Endothelial cell of umbilical vein (primary cell): ENCODE data around the gene CLGN. TPM values are rescaled to one million over a fixed set of nuclear protein-coding genes. Genes with fewer than 3 reads are reported as not detected.

Source experiments
- BruUV-seq: library from RNA; stranded (reverse); fragments of 400-500 nt; replicated peaks from 2 replicates; lab custom pipeline; 2021; lab: Mats Ljungman, UMichigan
- CTCF ChIA-PET: fragments of 300-600, 350-600 bp; sonication (Branson Sonifier 250); formaldehyde crosslinking; loops from one replicate; lab custom pipeline; 2021; ENCODE audit warnings: antibody characterized with exemption, inconsistent platforms; lab: Charles Lee
- POLR2A ChIA-PET: fragments of 300-600, 350-600 bp; sonication (Branson Sonifier 250); formaldehyde crosslinking; loops from one replicate; lab custom pipeline; 2021; ENCODE audit warnings: antibody characterized with exemption, inconsistent platforms; lab: Charles Lee
- DNase-seq: peaks from one replicate; pipeline ENCODE4 v3.0.0-alpha.2; 2011; ENCODE audit warnings: low read depth, low spot score
- FAIRE-seq: peaks from 2 replicates; lab custom pipeline; 2011; peaks lifted over from hg19 to GRCh38; lab: Jason Lieb, UNC
- H2AFZ ChIP-seq: 2 replicates; pipeline ENCODE4 v1.6.0; 2012; ENCODE audit warnings: low read depth, low read length, control low read depth, inconsistent platforms
- H3K27ac ChIP-seq: 2 replicates; pipeline ENCODE4 v1.5.1; 2011; ENCODE audit warnings: low read depth, mild to moderate bottlenecking, control low read depth, low read length, moderate library complexity; ENCODE audit not compliant: insufficient read depth
- H3K27me3 ChIP-seq, 2 experiments: 2 replicates each; pipeline versions ENCODE4 v1.6.0 to v1.6.1; 2011; ENCODE audit warnings: low read length in 2 of 2, mixed read lengths in 1 of 2; ENCODE audit not compliant: control insufficient read depth in 2 of 2, insufficient read depth in 2 of 2
- H3K36me3 ChIP-seq, 2 experiments: 2 replicates in 1 of 2; 3 replicates in 1 of 2; pipeline ENCODE4 v1.5.1; 2011; ENCODE audit warnings: low read length in 2 of 2, mild to moderate bottlenecking in 1 of 2, moderate library complexity in 1 of 2; ENCODE audit not compliant: control insufficient read depth in 2 of 2, insufficient read depth in 2 of 2; ENCODE audit errors: extremely low read depth in 1 of 2
- H3K4me1 ChIP-seq: 3 replicates; pipeline ENCODE4 v1.5.1; 2011; ENCODE audit warnings: mild to moderate bottlenecking, low read length; ENCODE audit not compliant: control insufficient read depth, insufficient read depth; ENCODE audit errors: extremely low read depth
- H3K4me2 ChIP-seq: 2 replicates; pipeline ENCODE4 v1.6.1; 2011; ENCODE audit warnings: low read length, control low read depth, mixed read lengths; ENCODE audit not compliant: insufficient read depth
- H3K4me3 ChIP-seq, 3 experiments: fragments of 200-600 bp in 1 of 3; sonication (generic), shearing (Covaris generic) in 1 of 3; replicated peaks in 1 of 3; 2 replicates each; pipeline ENCODE4 v1.5.1; 2011 to 2016; ENCODE audit warnings: control low read depth in 3 of 3, low read length in 3 of 3, mild to moderate bottlenecking in 2 of 3, inconsistent platforms in 1 of 3, low read depth in 1 of 3, moderate library complexity in 1 of 3; ENCODE audit not compliant: insufficient read depth in 1 of 3
- H3K79me2 ChIP-seq: 2 replicates; pipeline ENCODE4 v1.6.0; 2012; ENCODE audit warnings: low read length, inconsistent platforms; ENCODE audit not compliant: control insufficient read depth, insufficient read depth
- H3K9ac ChIP-seq: replicated peaks from 2 replicates; pipeline ENCODE3; 2011; ENCODE audit warnings: low read length, control low read depth; ENCODE audit not compliant: insufficient read depth; ENCODE audit errors: extremely low read depth
- H3K9me1 ChIP-seq: replicated peaks from 3 replicates; pipeline ENCODE4 v1.6.0; 2011; ENCODE audit warnings: mild to moderate bottlenecking, low read length; ENCODE audit not compliant: control insufficient read depth, insufficient read depth; ENCODE audit errors: extremely low read depth
- H3K9me3 ChIP-seq: replicated peaks from 2 replicates; pipeline ENCODE4 v1.5.1; 2012; ENCODE audit warnings: low read length, inconsistent platforms; ENCODE audit not compliant: control insufficient read depth, insufficient read depth
- H4K20me1 ChIP-seq: replicated peaks from 2 replicates; pipeline ENCODE3; 2011; ENCODE audit warnings: mild to moderate bottlenecking, low read length; ENCODE audit not compliant: control insufficient read depth, insufficient read depth; ENCODE audit errors: extremely low read depth
- EZH2 ChIP-seq: IDR thresholded peaks from 2 replicates; pipeline ENCODE4 v1.6.1; 2012; ENCODE audit warnings: borderline replicate concordance, low read depth, mild to moderate bottlenecking, moderate library complexity, low read length, inconsistent platforms; ENCODE audit not compliant: severe bottlenecking
- FOS ChIP-seq: IDR thresholded peaks from 2 replicates; pipeline ENCODE4 v1.6.1; 2011; ENCODE audit warnings: mild to moderate bottlenecking, low read length, moderate library complexity, borderline replicate concordance; ENCODE audit not compliant: insufficient read depth
- GATA2 ChIP-seq: IDR thresholded peaks from 2 replicates; pipeline ENCODE4 v1.7.0; 2011; ENCODE audit warnings: low read depth, mild to moderate bottlenecking, moderate library complexity, mixed read lengths, low read length; ENCODE audit not compliant: insufficient read length, insufficient read depth
- JUN ChIP-seq: IDR thresholded peaks from 2 replicates; pipeline ENCODE4 v1.6.1; 2011; ENCODE audit warnings: borderline replicate concordance, low read depth; ENCODE audit not compliant: insufficient read length, insufficient read depth
- MYC ChIP-seq: IDR thresholded peaks from one replicate; pipeline ENCODE4 v1.6.1; 2011; ENCODE audit warnings: mild to moderate bottlenecking, low read depth, low read length
- POLR2A ChIP-seq: IDR thresholded peaks from 2 replicates; pipeline ENCODE4 v1.6.1; 2012; ENCODE audit warnings: low read depth, mild to moderate bottlenecking, control low read depth, low read length
- POLR2AphosphoS5 ChIP-seq: IDR thresholded peaks from 2 replicates; pipeline ENCODE4 v1.6.1; 2012; ENCODE audit warnings: low read depth, mild to moderate bottlenecking, control low read depth, low read length, moderate library complexity; ENCODE audit not compliant: insufficient read depth
- dilution Hi-C: fragments of 300-500 bp; cut with MboI; formaldehyde crosslinking; loops from one replicate; pipeline ENCODE4 v1.15.0; 2019; ENCODE audit warnings: low sequenced_read_pairs; ENCODE audit not compliant: extremely low pct_ligation_motif_present
- intact Hi-C: fragments of 100-400 bp; cut with micrococcal nuclease; formaldehyde crosslinking; loops from one replicate; pipeline ENCODE4 v1.10.0; 2022
- polyA plus RNA-seq, 4 experiments: library from polyadenylated mRNA; depleted of rRNA in 3 of 4; stranded (reverse) in 3 of 4; unstranded in 1 of 4; fragments of >200 nt; gene quantifications; 2 replicates each; pipeline versions ENCODE4 v1.2.1 to v1.2.3, GENCODE V29; 2011 to 2012; ENCODE audit warnings: missing spikeins in 1 of 4
- total RNA-seq: library from RNA; stranded (reverse); gene quantifications from 2 replicates; pipeline ENCODE4 v1.2.3, GENCODE V29; 2021
- TF ChIP-seq, protein P1 (sequence below), 2 donors: IDR thresholded peaks; 1 replicate in 1 of 2; 2 replicates in 1 of 2; pipeline ENCODE4 v1.5.1; 2011; ENCODE audit warnings: low read length in 2 of 2, mild to moderate bottlenecking in 2 of 2, moderate library complexity in 2 of 2, control low read depth in 1 of 2, inconsistent platforms in 1 of 2, low read depth in 1 of 2; ENCODE audit not compliant: insufficient read depth in 1 of 2; ENCODE audit errors: extremely low read depth in 1 of 2
- TF ChIP-seq, protein P2 (sequence below): IDR thresholded peaks from 2 replicates; pipeline ENCODE4 v1.6.1; 2011; ENCODE audit not compliant: insufficient read depth, insufficient read length

Gene CLGN
- total and polyA plus RNA-seq, 2 donors (not counting 3 experiments of a cell fraction or from before 2014, with no cell fraction given): 0.12 to 1.00 TPM

DNA sequence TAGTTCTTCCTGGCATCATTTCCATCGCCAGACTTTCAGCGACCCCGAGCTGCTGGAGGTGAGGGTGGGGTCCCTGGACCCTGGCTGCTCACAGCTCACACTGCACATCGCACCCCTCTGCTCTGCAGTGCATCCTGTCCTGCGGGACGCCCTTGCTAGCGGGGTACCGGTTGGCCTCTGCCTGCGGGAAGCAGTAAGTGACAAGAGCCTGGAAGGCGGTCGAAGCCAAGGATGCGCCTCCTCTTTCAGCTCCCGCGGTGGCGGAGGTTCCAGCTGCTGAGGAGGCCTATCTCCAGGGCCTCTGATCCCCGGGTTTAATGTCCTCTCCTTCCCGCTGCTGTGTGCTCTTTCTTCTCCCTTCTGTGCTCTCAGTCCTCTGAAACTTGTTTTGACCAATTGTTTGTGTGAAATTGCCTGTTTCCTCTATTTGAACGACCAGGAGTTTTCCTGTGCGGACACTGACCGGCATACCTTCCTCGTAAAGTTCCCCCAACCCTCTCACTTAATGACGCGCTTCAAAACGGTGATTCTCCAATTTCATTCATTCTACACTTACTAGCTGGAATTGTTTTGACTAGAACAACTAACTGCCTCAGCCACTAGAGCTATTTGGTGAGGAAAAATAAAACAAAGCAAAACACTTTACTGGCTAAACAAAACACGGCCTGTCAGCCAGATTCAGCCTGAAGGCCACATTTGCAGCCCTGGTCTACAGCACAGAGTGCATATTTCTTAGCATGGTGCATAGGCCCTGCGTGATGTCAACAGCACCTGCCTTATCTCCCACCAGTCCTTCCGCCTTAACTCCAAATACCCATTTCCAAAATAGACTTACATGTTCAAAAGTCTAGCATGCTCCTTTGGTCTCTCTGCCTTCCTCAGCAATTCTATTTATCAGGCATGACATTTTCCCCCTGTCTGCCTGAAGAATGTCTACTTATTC, 42.6 kb upstream of the CLGN start:
- H3K9me1 ChIP-seq: peaks cover 3% of the 10 kb centered on the region
- intact Hi-C loops (no loop called here), dilution Hi-C loops (no loop called here)
- H3K9me3 ChIP-seq: no peaks in the 10 kb centered on the region
- TF ChIP-seq POLR2AphosphoS5 (no peak), MYC (no peak), JUN (no peak), FOS (no peak), EZH2 (no peak), GATA2 (no peak), POLR2A (no peak)
- TF ChIP-seq, protein P1, sequence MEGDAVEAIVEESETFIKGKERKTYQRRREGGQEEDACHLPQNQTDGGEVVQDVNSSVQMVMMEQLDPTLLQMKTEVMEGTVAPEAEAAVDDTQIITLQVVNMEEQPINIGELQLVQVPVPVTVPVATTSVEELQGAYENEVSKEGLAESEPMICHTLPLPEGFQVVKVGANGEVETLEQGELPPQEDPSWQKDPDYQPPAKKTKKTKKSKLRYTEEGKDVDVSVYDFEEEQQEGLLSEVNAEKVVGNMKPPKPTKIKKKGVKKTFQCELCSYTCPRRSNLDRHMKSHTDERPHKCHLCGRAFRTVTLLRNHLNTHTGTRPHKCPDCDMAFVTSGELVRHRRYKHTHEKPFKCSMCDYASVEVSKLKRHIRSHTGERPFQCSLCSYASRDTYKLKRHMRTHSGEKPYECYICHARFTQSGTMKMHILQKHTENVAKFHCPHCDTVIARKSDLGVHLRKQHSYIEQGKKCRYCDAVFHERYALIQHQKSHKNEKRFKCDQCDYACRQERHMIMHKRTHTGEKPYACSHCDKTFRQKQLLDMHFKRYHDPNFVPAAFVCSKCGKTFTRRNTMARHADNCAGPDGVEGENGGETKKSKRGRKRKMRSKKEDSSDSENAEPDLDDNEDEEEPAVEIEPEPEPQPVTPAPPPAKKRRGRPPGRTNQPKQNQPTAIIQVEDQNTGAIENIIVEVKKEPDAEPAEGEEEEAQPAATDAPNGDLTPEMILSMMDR (IDR thresholded peaks at IDR 0.05; ENCODE audit: extremely low read depth in 1 of 2, insufficient read depth in 1 of 2, low read depth in 1 of 2, low read length in 2 of 2): no peak
- TF ChIP-seq, protein P2, sequence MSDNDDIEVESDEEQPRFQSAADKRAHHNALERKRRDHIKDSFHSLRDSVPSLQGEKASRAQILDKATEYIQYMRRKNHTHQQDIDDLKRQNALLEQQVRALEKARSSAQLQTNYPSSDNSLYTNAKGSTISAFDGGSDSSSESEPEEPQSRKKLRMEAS: no peak
- H3K4me3 ChIP-seq: no peak overlapping the region
- DNase-seq: no peak
- no peak overlapping the region for H3K9ac ChIP-seq
- BruUV-seq: no TSS peak
- no peaks in the 10 kb centered on the region for H3K4me1 ChIP-seq
- no peak overlapping the region for H3K4me2 ChIP-seq
- H3K27me3 ChIP-seq: peaks cover 17 to 49% of the 10 kb centered on the region in 2 experiments
- no peaks in the 10 kb centered on the region for H4K20me1 ChIP-seq
- H3K79me2 ChIP-seq: no peaks in the 10 kb centered on the region
- H2AFZ ChIP-seq: no peak overlapping the region
- ChIA-PET CTCF (no interaction called here), POLR2A (no interaction called here)
- no peak for FAIRE-seq
- no peaks in the 10 kb centered on the region for H3K36me3 ChIP-seq
- H3K27ac ChIP-seq: no peak overlapping the region
